ENCODE data around the gene SETSIP. TPM values are rescaled to one million over a fixed set of nuclear protein-coding genes. Genes with fewer than 3 reads are reported as not detected.

Gene SETSIP, protein sequence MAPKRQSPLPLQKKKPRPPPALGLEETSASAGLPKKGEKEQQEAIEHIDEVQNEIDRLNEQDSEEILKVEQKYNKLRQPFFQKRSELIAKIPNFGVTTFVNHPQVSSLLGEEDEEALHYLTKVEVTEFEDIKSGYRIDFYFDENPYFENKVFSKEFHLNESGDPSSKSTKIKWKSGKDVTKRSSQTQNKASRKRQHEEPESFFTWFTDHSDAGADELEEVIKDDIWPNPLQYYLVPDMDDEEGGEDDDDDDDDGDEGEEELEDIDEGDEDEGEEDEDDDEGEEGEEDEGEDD
- total RNA-seq (not detected), polyA plus RNA-seq (not detected)

GRCh38 chr1:92075311-92075710 lies at the start of gene SETSIP:
Gene SETSIP (minus strand): TSS chr1:92075411. CDS start chr1:92075411, 0 bp downstream.
- intact Hi-C loops (cut with DNase I): no loop called here
- H3K9me3 ChIP-seq: no peaks in the 10 kb centered on the region
- DNase-seq: no peak
- WGBS, 2 donors: 64 to 75% methylated on average over 3 of the region's 3 CpGs
- H3K36me3 ChIP-seq: no peaks in the 10 kb centered on the region
- H3K27ac ChIP-seq: no peak within 1 kb of the TSS
- H3K4me1 ChIP-seq: no peaks in the 10 kb centered on the region
- ATAC-seq: no peak
- TF ChIP-seq CTCF (IDR thresholded peaks at IDR 0.05): no peak
- no peaks in the 10 kb centered on the region for H3K27me3 ChIP-seq
- no peak for FAIRE-seq
- H3K4me3 ChIP-seq: no peak within 1 kb of the TSS

DNA sequence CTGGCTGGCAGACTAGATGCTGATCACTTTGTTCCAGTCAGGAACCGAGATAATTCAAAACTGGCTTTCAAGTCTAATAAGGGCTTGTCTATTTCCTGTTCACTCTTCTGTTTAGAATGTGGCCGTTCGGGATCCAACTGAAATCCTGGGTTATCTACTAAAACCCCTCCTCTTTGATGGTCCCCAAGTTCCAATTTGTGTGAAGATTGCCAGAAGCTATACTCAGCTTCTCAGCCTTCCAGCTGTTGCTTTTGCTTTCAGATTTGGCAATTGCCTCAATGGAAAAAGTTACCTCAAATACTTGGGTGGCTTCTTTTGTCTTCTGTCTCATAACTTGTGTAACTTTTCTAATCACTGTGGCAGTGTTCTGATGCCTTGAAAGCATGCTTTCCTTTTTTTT lies 48.7 kb upstream of the SETSIP start:
- intact Hi-C loops (cut with DNase I): no loop called here
- Histone ChIP-seq H3K36me3 (no peaks in the 10 kb centered on the region), H3K27me3 (no peaks in the 10 kb centered on the region), H3K27ac (no peak overlapping the region), H3K4me3 (no peak overlapping the region), H3K9me3 (no peaks in the 10 kb centered on the region), H3K4me1 (no peaks in the 10 kb centered on the region)
- DNase-seq (no peak), FAIRE-seq (no peak), ATAC-seq (no peak)
- 84 to 88% methylated on average over 3 of the region's 3 CpGs for WGBS, 2 donors
- TF ChIP-seq CTCF (IDR thresholded peaks at IDR 0.05): no peak

DNA sequence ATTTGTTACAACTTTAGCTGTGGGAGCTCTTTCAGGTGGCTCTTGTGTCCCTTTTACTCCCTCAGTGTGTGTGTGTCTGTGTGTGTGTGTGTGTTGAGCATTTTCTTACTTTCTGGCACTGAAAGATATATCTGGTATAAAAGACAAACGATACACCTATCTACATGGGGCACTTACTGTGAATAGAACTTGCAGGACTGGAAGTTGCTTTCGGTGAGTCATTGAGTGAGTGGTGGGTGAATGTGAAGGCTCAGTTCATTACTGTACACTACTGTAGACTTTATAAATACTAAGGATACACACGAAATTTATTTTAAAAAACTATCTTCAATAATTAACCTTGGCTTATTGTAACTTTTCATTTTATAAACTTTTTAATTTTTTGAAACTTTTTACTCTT lies 43.6 kb upstream of the SETSIP start:
- intact Hi-C loops (cut with DNase I): no loop called here
- ATAC-seq (no peak), DNase-seq (no peak), FAIRE-seq (no peak)
- no peak overlapping the region for H3K27ac ChIP-seq
- H3K4me1 ChIP-seq: no peaks in the 10 kb centered on the region
- 58 to 66% methylated on average over 3 of the region's 3 CpGs for WGBS, 2 donors
- H3K9me3 ChIP-seq: no peaks in the 10 kb centered on the region
- no peaks in the 10 kb centered on the region for H3K36me3 ChIP-seq
- no peaks in the 10 kb centered on the region for H3K27me3 ChIP-seq
- TF ChIP-seq CTCF (IDR thresholded peaks at IDR 0.05): no peak
- no peak overlapping the region for H3K4me3 ChIP-seq

DNA sequence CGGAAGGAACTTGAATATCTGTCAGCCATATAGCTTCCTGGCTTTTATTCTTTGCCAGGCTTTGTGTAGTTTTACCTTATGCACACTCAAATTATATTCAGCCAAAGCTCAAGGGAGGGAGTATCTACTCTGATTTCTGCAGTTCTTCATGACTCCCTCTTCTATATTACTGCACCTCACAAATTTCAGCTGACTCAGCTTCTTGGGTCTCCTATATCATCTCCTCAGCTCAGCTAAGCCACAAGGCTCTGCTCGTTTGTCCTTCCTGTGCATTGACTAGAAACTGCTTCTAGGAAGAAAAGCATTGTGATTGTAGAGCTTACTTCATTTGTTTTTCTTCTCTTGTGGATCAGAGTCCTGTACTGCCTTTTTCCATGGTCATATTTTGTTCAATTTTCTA lies 42.3 kb upstream of the SETSIP start:
- Histone ChIP-seq H3K9me3 (no peaks in the 10 kb centered on the region), H3K36me3 (no peaks in the 10 kb centered on the region), H3K4me3 (no peak overlapping the region), H3K4me1 (no peaks in the 10 kb centered on the region), H3K27ac (no peak overlapping the region), H3K27me3 (no peaks in the 10 kb centered on the region)
- 69 to 81% methylated on average over 2 of the region's 2 CpGs for WGBS, 2 donors
- DNase-seq (no peak), ATAC-seq (no peak), FAIRE-seq (no peak)
- intact Hi-C loops (cut with DNase I): no loop called here
- TF ChIP-seq CTCF (IDR thresholded peaks at IDR 0.05): no peak

- DNase-seq: no peak
- ATAC-seq: no peak
- Histone ChIP-seq H3K4me3 (no peak overlapping the region), H3K9me3 (no peaks in the 10 kb centered on the region), H3K36me3 (no peaks in the 10 kb centered on the region), H3K27ac (no peak overlapping the region), H3K27me3 (no peaks in the 10 kb centered on the region), H3K4me1 (no peaks in the 10 kb centered on the region)
- TF ChIP-seq CTCF (IDR thresholded peaks at IDR 0.05): no peak
- intact Hi-C loops (cut with DNase I): no loop called here
- 80 to 82% methylated on average over 2 of the region's 2 CpGs for WGBS, 2 donors
- no peak for FAIRE-seq
These were observed 33.4 kb upstream of the SETSIP start for GRCh38 chr1:92108631-92109030.

Measured in pancreas (tissue), 10 donors.